Psoas muscle (tissue), 8 donors: ENCODE data around the gene MARCHF2. TPM values are rescaled to one million over a fixed set of nuclear protein-coding genes. Genes with fewer than 3 reads are reported as not detected.

Source experiments
- ATAC-seq, 4 donors: fragments of 200-7000 bp; cut with Tn5 transposase; one replicate each; pipeline ENCODE4 v1.9.1; 2020; ENCODE audit warnings: moderate library complexity in 3 of 4, mild to moderate bottlenecking in 2 of 4
- DNase-seq, 2 donors: peaks; one replicate each; pipeline ENCODE4 v3.0.0-alpha.2; 2020
- H3K27ac ChIP-seq: fragments of 200-600 bp; one replicate; pipeline ENCODE4 v1.8.0; 2022
- H3K27me3 ChIP-seq, 3 donors: fragments of 200-600 bp in 1 of 3; one replicate each; pipeline versions ENCODE4 v1.6.1 to v1.8.0; 2013 to 2022; ENCODE audit warnings: low read length in 2 of 3, mild to moderate bottlenecking in 2 of 3, moderate library complexity in 1 of 3; ENCODE audit not compliant: insufficient read depth in 3 of 3
- H3K36me3 ChIP-seq, 2 donors: fragments of 200-600 bp in 1 of 2; one replicate each; pipeline versions ENCODE4 v1.6.1 to v1.8.0; 2013 to 2022; ENCODE audit warnings: low read depth in 1 of 2, mild to moderate bottlenecking in 1 of 2, moderate library complexity in 1 of 2; ENCODE audit not compliant: insufficient read depth in 1 of 2
- H3K4me1 ChIP-seq: fragments of 200-600 bp; one replicate; pipeline ENCODE4 v1.8.0; 2022
- H3K4me3 ChIP-seq: fragments of 200-600 bp; one replicate; pipeline ENCODE4 v1.8.0; 2022; ENCODE audit warnings: mild to moderate bottlenecking
- H3K9me3 ChIP-seq: fragments of 200-600 bp; one replicate; pipeline ENCODE4 v1.8.0; 2022
- WGBS, 3 donors: extraction: QIAGEN DNeasy Blood & Tissue Kit; methylation state at CpG; one replicate each; pipeline versions ENCODE4 v1.1.6 to v1.1.7; 2013; 5-methylcytosine and 5-hydroxymethylcytosine counted together
- intact Hi-C, 2 donors: fragments of 100-400 bp; cut with DNase I; formaldehyde crosslinking; loops; one replicate each; pipeline versions ENCODE4 v1.11.0 to v1.14.2; 2022
- polyA plus RNA-seq, 3 donors: library from polyadenylated mRNA; stranded (reverse); fragments of 200-250 nt; gene quantifications; one replicate each; pipeline ENCODE4 v1.2.3, GENCODE V29; 2013
- total RNA-seq, 4 donors: library from RNA; stranded (reverse); fragmentation: NEBNext Ultra II Directional in 2 of 4; extraction: Animal tissue kit (Norgen Biotek cat#: 25700) in 2 of 4; gene quantifications; one replicate each; pipeline versions ENCODE4 v1.2.1 to v1.2.4, GENCODE V29; 2021 to 2023
- TF ChIP-seq, protein P1 (sequence below): fragments of 200-600 bp; IDR thresholded peaks from one replicate; pipeline ENCODE4 v1.8.0; 2022; ENCODE audit warnings: antibody characterized with exemption
- donor health status: healthy with polysubstance abuse.
- donor health status: DM: no; HTN: no; CAD: no; lungs with moderate emphysema.
- donor health status: Bipolar disorder and iron deficiency.
- donor health status: healthy.
- donor health status: DM: yes; HTN: yes; CAD: no.
- donor health status: DM: no; HTN: no; CAD: no.
- donor health status: DM: no; HTN: no; CAD: no.
- donor health status: DM: yes; HTN: yes; CAD: no.

Gene MARCHF2
- total and polyA plus RNA-seq, 7 donors = 32.8 to 56.0 (median 49.2) TPM

DNA sequence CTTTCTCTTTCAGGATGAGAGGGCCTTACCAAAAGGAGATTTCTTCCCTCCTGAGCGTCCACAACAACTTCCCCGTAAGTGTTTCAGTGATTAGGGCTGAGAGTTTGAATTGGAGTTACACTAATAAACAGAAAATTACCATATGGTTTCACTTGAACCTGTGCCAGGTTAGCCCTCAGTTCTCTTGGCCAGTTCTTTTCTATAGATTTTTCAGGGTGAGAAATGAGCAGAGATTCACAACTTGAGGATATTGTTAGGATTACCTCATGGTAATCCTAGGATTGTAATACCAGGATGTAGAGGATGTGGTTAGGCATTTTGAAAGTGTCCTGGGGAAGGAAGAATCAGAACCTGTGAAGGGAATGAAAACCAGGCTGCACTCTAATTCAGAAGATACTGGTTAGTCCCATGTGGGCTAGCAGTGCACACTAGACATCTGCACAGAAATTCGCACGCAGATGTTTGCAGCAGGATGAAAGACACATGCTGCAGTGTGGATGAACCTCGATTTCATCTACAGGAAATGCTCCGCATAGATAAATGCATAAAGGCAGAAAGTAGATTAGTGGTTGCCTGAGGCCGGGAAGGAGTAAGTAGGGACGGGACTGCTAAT lies 55.8 kb downstream of the MARCHF2 start:
- intact Hi-C loops = loop anchor here in 1 of 2 donors (5.0 kb wide), 1 partner anchor 33 kb away; the partner anchor contains the start of gene PRAM1
- Histone ChIP-seq H3K36me3 (peaks cover 24 to 100% of the 10 kb centered on the region in 2 donors), H3K4me3 (no peak overlapping the region), H3K4me1 (no peaks in the 10 kb centered on the region), H3K27me3 (no peaks in the 10 kb centered on the region), H3K9me3 (no peaks in the 10 kb centered on the region), H3K27ac (no peak overlapping the region)
- DNase-seq (no peak), ATAC-seq (no peak)
- TF ChIP-seq, protein P1, sequence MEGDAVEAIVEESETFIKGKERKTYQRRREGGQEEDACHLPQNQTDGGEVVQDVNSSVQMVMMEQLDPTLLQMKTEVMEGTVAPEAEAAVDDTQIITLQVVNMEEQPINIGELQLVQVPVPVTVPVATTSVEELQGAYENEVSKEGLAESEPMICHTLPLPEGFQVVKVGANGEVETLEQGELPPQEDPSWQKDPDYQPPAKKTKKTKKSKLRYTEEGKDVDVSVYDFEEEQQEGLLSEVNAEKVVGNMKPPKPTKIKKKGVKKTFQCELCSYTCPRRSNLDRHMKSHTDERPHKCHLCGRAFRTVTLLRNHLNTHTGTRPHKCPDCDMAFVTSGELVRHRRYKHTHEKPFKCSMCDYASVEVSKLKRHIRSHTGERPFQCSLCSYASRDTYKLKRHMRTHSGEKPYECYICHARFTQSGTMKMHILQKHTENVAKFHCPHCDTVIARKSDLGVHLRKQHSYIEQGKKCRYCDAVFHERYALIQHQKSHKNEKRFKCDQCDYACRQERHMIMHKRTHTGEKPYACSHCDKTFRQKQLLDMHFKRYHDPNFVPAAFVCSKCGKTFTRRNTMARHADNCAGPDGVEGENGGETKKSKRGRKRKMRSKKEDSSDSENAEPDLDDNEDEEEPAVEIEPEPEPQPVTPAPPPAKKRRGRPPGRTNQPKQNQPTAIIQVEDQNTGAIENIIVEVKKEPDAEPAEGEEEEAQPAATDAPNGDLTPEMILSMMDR = no peak
- WGBS, 3 donors = 74 to 84% (median 83%) methylated on average over 8 of the region's 8 CpGs

DNA sequence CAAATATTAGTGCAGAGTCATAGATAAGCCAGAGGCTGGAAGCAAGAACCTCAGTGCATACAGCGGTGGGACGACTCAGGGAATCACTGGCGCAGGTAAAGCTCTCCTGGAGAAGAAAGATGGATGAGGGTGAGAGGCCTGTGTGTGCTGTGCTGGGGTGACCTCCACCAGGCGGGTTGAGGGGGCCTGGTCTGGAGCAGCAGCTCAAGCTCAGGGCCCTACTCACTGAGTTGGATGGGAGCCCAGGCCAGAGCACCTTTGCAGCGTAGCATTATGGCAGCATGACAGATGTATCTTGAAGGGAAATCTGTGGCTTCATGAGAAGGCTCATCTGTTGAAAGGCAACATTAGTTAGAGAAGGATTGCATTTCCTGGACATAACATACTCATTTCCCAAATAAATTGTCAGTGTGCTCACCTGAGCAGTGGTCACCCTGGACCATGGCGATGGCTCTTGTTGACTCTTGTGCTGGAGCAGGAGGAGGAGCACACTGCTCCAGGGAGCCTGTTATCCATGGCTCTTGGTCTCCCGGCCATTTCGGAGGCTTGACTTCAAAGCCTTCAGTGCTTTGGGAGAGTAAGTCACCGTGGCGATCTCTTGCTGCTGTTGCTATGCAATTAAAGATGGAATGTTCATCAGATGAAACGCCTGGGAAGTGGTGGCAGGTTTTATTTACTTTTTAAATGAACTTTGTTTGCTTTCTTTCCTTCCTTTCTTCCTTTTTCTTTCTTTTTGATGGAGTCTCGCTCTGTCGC lies 56.7 kb downstream of the MARCHF2 start:
- TF ChIP-seq, protein P1 = no peak
- intact Hi-C loops = loop anchor here in 1 of 2 donors (5.0 kb wide), 1 partner anchor 33 kb away; the partner anchor contains the start of gene PRAM1
- Histone ChIP-seq H3K4me3 (no peak overlapping the region), H3K27ac (no peak overlapping the region), H3K27me3 (no peaks in the 10 kb centered on the region), H3K4me1 (no peaks in the 10 kb centered on the region), H3K36me3 (peaks cover 23 to 100% of the 10 kb centered on the region in 2 donors), H3K9me3 (no peaks in the 10 kb centered on the region)
- WGBS, 3 donors = 85 to 89% (median 85%) methylated on average over 13 of the region's 13 CpGs
- ATAC-seq (peak in 2 of 4 donors; percentile 25 to 49), DNase-seq (no peak)

DNA sequence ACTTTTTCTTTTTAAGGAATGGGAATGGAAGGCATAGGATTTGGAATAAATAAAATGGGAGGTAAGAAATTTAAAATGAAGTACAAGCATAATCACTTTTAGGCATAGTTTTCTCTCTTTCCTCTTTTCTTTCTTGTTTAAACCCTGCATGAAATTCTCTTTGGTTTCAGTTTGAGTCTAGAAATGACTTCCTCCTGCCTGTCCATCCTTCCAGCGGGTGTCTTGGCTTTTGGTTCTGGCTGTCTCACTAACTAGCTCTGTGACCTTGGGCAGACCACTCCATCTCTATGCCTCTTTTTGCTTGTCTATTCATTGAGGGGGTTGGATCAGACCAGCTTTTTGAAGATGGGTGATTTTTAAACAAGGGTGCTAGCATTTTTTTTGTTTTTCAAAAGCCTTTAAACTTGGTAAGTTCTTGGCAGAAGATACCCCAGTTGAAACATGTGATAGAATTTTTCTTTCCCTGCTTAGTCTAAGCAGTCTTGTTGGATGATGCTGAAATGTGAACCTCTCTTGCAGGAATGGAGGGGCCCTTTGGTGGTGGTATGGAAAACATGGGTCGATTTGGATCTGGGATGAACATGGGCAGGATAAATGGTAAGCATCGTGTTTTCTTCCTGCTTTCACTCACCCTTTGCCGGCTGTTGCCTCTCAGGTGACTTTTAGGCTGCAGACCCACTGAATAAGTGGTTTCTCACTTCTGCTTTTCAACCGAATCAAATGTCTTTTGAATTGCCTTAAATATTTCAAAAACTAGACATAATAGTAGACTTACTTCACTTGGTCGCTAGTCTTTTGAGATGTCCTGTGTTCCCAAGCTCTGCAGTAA lies 60.8 kb downstream of the MARCHF2 start:
- intact Hi-C loops = no loop called here
- Histone ChIP-seq H3K36me3 (peaks cover 13 to 99% of the 10 kb centered on the region in 2 donors), H3K4me1 (peaks cover 4% of the 10 kb centered on the region), H3K4me3 (no peak overlapping the region), H3K9me3 (no peaks in the 10 kb centered on the region), H3K27me3 (no peaks in the 10 kb centered on the region), H3K27ac (no peak overlapping the region)
- WGBS, 3 donors = 73 to 82% (median 73%) methylated on average over 6 of the region's 6 CpGs
- TF ChIP-seq, protein P1 = no peak
- ATAC-seq = no peak
- no peak for DNase-seq

DNA sequence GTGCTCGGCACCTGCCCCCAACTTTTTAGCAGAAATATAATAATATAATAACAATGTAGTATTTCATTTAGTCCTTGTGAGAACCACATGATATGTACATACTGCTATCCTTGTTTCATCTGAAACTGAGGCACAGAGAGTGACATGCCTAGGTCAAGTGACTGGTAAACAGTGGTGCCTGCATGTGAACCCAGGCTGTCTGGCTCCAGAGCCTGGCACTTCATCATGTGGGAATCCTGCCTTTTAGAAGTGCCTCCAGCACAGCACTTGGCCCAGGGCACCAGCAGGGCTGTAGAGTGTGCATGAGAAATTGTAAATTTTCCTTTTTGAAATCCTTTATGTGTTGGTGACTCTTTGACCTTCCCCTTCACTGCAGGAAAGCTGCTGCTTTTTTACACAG lies 61.9 kb downstream of the MARCHF2 start:
- TF ChIP-seq, protein P1 = no peak
- intact Hi-C loops = no loop called here
- Histone ChIP-seq H3K4me1 (peaks cover 4% of the 10 kb centered on the region), H3K9me3 (no peaks in the 10 kb centered on the region), H3K36me3 (peaks cover 13 to 92% of the 10 kb centered on the region in 2 donors), H3K27me3 (no peaks in the 10 kb centered on the region), H3K27ac (no peak overlapping the region), H3K4me3 (no peak overlapping the region)
- no peak for DNase-seq
- no peak for ATAC-seq
- 62 to 89% (median 68%) methylated on average over 1 of the region's 1 CpG for WGBS, 3 donors
